SU-DHL-6 (cell line): ENCODE measurements around the gene P3H3.

ENCODE experiments used
- H2AFZ ChIP-seq: fragments of 200-600 bp; sonication (generic); 2 replicates; pipeline ENCODE4 v1.6.1; 2014; ENCODE audit warnings: low read depth, mild to moderate bottlenecking, moderate library complexity, mixed read lengths, antibody characterized with exemption, low read length; ENCODE audit not compliant: severe bottlenecking
- H3F3A ChIP-seq: fragments of 200-600 bp; shearing (Covaris generic); 2 replicates; pipeline ENCODE4 v1.6.0; 2016; ENCODE audit warnings: antibody characterized with exemption, mild to moderate bottlenecking; ENCODE audit not compliant: insufficient read depth
- H3K27ac ChIP-seq: fragments of 200-600 bp; sonication (generic); 2 replicates; pipeline ENCODE4 v1.5.1; 2016; ENCODE audit warnings: low read depth, mild to moderate bottlenecking, low read length, moderate library complexity, mixed read lengths
- H3K27me3 ChIP-seq: fragments of 200-600 bp; sonication (generic), shearing (Covaris generic); 2 replicates; pipeline ENCODE4 v1.6.0; 2014; ENCODE audit warnings: mild to moderate bottlenecking, low read length
- H3K36me3 ChIP-seq: fragments of 200-600 bp; sonication (generic); 2 replicates; pipeline ENCODE4 v1.6.1; 2014; ENCODE audit warnings: mild to moderate bottlenecking, low read length, mixed read lengths
- H3K4me2 ChIP-seq: fragments of 300-600, 200-600 bp; shearing (Covaris generic), sonication (generic); 2 replicates; pipeline ENCODE4 v1.6.0; 2014; ENCODE audit warnings: low read length, low read depth, mild to moderate bottlenecking; ENCODE audit not compliant: poor library complexity, severe bottlenecking
- H3K4me3 ChIP-seq: fragments of 200-600 bp; sonication (generic); 2 replicates; pipeline ENCODE4 v1.5.1; 2014; ENCODE audit warnings: antibody characterized with exemption, low read length, mild to moderate bottlenecking, mixed read lengths; ENCODE audit not compliant: insufficient read depth, poor library complexity, severe bottlenecking
- H3K79me2 ChIP-seq: fragments of 200-600 bp; sonication (generic); 2 replicates; pipeline ENCODE4 v1.6.1; 2014; ENCODE audit warnings: mild to moderate bottlenecking, low read length, moderate library complexity; ENCODE audit not compliant: insufficient read depth
- H3K9ac ChIP-seq: fragments of 200-600 bp; sonication (generic); 2 replicates; pipeline ENCODE4 v1.7.0; 2014; ENCODE audit warnings: mild to moderate bottlenecking, low read length
- H3K9me2 ChIP-seq: fragments of 200-600 bp; sonication (generic); replicated peaks from 2 replicates; pipeline ENCODE4 v1.6.1; 2014; ENCODE audit warnings: low read length; ENCODE audit not compliant: insufficient read depth
- H3K9me3 ChIP-seq: fragments of 200-600 bp; sonication (generic); 2 replicates; pipeline ENCODE4 v1.6.1; 2014; ENCODE audit warnings: low read length, mixed read lengths; ENCODE audit not compliant: insufficient read depth
- H4K20me1 ChIP-seq: fragments of 200-600 bp; sonication (generic); 2 replicates; pipeline ENCODE4 v1.6.1; 2014; ENCODE audit warnings: low read depth, mild to moderate bottlenecking, antibody characterized with exemption, low read length, moderate library complexity, mixed read lengths
- EZH2phosphoT487 ChIP-seq: fragments of 200-600 bp; sonication (generic), shearing (Covaris generic); conservative IDR thresholded peaks from 2 replicates; pipeline ENCODE4 v1.6.1; 2018; ENCODE audit warnings: mild to moderate bottlenecking, antibody characterized with exemption, low read length, moderate library complexity, mixed read lengths
- TF ChIP-seq, protein P1 (sequence below): fragments of 200-600 bp; sonication (generic); IDR thresholded peaks from one replicate; pipeline ENCODE4 v1.5.1; 2017; ENCODE audit warnings: antibody characterized with exemption, mild to moderate bottlenecking, low read length, moderate library complexity; ENCODE audit not compliant: insufficient read depth, poor library complexity, severe bottlenecking

P3H3 gene

GRCh38 chr12:6845395-6845794 lies 17.2 kb downstream of the P3H3 start:
- Histone ChIP-seq H3K9ac (no peak overlapping the region), H3K9me2 (no peaks in the 10 kb centered on the region), H3K27me3 (no peaks in the 10 kb centered on the region), H3K36me3 (no peaks in the 10 kb centered on the region), H3K27ac (no peak overlapping the region), H3K9me3 (no peaks in the 10 kb centered on the region), H3F3A (peaks cover 4% of the 10 kb centered on the region; the same call in 1 of the 2 replicates), H3K79me2 (peaks cover 10% of the 10 kb centered on the region), H3K4me2 (no peak overlapping the region), H4K20me1 (no peaks in the 10 kb centered on the region), H3K4me3 (no peak overlapping the region), H2AFZ (no peak overlapping the region)
- TF ChIP-seq, protein P1, sequence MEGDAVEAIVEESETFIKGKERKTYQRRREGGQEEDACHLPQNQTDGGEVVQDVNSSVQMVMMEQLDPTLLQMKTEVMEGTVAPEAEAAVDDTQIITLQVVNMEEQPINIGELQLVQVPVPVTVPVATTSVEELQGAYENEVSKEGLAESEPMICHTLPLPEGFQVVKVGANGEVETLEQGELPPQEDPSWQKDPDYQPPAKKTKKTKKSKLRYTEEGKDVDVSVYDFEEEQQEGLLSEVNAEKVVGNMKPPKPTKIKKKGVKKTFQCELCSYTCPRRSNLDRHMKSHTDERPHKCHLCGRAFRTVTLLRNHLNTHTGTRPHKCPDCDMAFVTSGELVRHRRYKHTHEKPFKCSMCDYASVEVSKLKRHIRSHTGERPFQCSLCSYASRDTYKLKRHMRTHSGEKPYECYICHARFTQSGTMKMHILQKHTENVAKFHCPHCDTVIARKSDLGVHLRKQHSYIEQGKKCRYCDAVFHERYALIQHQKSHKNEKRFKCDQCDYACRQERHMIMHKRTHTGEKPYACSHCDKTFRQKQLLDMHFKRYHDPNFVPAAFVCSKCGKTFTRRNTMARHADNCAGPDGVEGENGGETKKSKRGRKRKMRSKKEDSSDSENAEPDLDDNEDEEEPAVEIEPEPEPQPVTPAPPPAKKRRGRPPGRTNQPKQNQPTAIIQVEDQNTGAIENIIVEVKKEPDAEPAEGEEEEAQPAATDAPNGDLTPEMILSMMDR = no peak
- TF ChIP-seq EZH2phosphoT487 = no peak

DNA sequence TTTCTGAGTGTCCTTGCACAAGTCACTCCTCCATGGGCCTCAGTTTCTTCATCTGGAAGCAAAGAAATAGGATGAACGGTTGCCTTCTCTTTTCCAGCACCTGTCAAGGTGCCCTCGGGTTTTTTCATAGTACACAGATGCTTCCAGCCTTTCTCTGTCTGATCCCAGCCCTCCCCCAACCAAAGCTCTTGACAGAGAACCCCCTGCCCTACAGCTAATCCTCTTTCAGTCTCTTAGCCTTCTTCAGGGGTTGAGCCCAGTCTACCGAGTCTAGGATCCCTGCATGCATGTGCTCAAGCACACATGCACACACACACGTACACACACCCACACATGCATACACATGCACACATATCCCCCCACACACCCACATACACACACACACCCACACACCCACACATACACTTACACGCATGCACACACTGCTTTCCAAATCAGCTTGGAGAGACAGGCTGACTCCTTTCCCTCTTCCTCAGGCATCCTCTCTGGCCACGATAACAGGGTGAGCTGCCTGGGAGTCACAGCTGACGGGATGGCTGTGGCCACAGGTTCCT lies 18.2 kb downstream of the P3H3 start:
- Histone ChIP-seq H3K27me3 (no peaks in the 10 kb centered on the region), H3K79me2 (peaks cover 17% of the 10 kb centered on the region), H3F3A (peaks cover 6% of the 10 kb centered on the region; the same call in 1 of the 2 replicates), H3K36me3 (no peaks in the 10 kb centered on the region), H3K4me2 (no peak overlapping the region), H3K9me2 (no peaks in the 10 kb centered on the region), H3K9me3 (no peaks in the 10 kb centered on the region), H3K9ac (no peak overlapping the region), H3K4me3 (no peak overlapping the region), H2AFZ (no peak overlapping the region), H3K27ac (no peak overlapping the region), H4K20me1 (no peaks in the 10 kb centered on the region)
- TF ChIP-seq EZH2phosphoT487 = no peak
- TF ChIP-seq, protein P1 = no peak

DNA sequence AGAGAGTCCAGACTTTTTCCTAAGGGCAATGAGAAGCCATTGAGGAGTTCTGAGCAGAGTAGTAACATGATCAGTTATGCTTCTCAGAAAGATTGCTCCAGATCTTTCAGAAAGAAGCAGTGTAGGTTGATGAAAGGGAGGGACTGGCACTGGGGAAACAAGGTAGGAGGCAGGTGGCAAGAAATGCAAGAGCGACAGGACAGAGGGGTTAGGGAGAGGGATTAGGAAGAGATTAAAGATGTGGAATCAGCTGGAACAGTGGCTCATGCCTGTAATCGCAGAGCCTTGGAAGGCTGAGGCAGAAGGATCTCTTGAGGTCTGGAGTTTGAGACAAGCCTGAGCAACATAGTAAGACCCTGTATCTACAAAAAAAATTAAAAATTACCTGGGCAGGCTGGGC lies 19.5 kb downstream of the P3H3 start:
- Histone ChIP-seq H3K27ac (no peak overlapping the region), H3K4me2 (no peak overlapping the region), H4K20me1 (no peaks in the 10 kb centered on the region), H3K4me3 (no peak overlapping the region), H3F3A (peaks cover 9% of the 10 kb centered on the region; the same call in 1 of the 2 replicates), H3K9me2 (no peaks in the 10 kb centered on the region), H3K36me3 (no peaks in the 10 kb centered on the region), H3K79me2 (peaks cover 17% of the 10 kb centered on the region), H3K9me3 (no peaks in the 10 kb centered on the region), H2AFZ (no peak overlapping the region), H3K9ac (no peak overlapping the region), H3K27me3 (no peaks in the 10 kb centered on the region)
- TF ChIP-seq, protein P1 = no peak
- TF ChIP-seq EZH2phosphoT487 = no peak
